ENCODE results near the gene RGS21.

DNA sequence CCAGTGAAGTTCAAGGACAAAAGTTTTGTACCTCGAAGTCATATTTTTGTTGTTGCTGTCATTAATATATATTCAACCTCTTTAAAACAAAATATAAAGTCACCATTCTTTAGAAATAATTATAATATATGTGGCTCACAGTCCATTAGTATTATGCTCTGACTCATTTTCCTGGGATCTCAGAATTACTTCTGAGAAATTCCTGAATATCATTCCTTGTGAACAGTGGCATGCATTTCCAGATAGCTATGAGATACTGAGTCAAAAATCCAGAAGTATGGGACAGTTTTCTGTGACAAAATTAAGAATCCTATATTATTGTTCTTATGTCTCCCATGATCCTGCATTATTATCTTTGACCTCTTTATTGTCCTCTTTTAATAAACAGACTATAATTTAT is 13.8 kb upstream of the RGS21 start:
- TF ChIP-seq, protein P1, sequence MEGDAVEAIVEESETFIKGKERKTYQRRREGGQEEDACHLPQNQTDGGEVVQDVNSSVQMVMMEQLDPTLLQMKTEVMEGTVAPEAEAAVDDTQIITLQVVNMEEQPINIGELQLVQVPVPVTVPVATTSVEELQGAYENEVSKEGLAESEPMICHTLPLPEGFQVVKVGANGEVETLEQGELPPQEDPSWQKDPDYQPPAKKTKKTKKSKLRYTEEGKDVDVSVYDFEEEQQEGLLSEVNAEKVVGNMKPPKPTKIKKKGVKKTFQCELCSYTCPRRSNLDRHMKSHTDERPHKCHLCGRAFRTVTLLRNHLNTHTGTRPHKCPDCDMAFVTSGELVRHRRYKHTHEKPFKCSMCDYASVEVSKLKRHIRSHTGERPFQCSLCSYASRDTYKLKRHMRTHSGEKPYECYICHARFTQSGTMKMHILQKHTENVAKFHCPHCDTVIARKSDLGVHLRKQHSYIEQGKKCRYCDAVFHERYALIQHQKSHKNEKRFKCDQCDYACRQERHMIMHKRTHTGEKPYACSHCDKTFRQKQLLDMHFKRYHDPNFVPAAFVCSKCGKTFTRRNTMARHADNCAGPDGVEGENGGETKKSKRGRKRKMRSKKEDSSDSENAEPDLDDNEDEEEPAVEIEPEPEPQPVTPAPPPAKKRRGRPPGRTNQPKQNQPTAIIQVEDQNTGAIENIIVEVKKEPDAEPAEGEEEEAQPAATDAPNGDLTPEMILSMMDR (IDR thresholded peaks at IDR 0.05) = no peak
- no peak for TF ChIP-seq POLR2A (IDR thresholded peaks at IDR 0.05)

All from lower leg skin (tissue), 3 donors.